Measurements from ENCODE around the gene FDX1.

FDX1 gene

GRCh38 chr11:110445437-110445836 lies 15.7 kb downstream of the FDX1 start:
- TF ChIP-seq, protein P1, sequence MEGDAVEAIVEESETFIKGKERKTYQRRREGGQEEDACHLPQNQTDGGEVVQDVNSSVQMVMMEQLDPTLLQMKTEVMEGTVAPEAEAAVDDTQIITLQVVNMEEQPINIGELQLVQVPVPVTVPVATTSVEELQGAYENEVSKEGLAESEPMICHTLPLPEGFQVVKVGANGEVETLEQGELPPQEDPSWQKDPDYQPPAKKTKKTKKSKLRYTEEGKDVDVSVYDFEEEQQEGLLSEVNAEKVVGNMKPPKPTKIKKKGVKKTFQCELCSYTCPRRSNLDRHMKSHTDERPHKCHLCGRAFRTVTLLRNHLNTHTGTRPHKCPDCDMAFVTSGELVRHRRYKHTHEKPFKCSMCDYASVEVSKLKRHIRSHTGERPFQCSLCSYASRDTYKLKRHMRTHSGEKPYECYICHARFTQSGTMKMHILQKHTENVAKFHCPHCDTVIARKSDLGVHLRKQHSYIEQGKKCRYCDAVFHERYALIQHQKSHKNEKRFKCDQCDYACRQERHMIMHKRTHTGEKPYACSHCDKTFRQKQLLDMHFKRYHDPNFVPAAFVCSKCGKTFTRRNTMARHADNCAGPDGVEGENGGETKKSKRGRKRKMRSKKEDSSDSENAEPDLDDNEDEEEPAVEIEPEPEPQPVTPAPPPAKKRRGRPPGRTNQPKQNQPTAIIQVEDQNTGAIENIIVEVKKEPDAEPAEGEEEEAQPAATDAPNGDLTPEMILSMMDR (IDR thresholded peaks at IDR 0.05; ENCODE audit: insufficient read depth, low read length): no peak
- no peak for TF ChIP-seq POLR2AphosphoS5 (IDR thresholded peaks at IDR 0.05; ENCODE audit: low read depth)
- TF ChIP-seq SPI1 (IDR thresholded peaks at IDR 0.05; ENCODE audit: borderline replicate concordance, low read depth): no peak
- TF ChIP-seq REST (IDR thresholded peaks at IDR 0.05; ENCODE audit: insufficient replicate concordance, low read depth): no peak
- TF ChIP-seq GABPA (IDR thresholded peaks at IDR 0.05; ENCODE audit: low read depth): no peak
- H3K27me3 ChIP-seq (ENCODE audit: insufficient read depth, poor library complexity, severe bottlenecking): no peaks in the 10 kb centered on the region

GRCh38 chr11:110446061-110446460 lies 16.3 kb downstream of the FDX1 start:
- H3K27me3 ChIP-seq (ENCODE audit: insufficient read depth, poor library complexity, severe bottlenecking): no peaks in the 10 kb centered on the region
- TF ChIP-seq POLR2AphosphoS5 (IDR thresholded peaks at IDR 0.05; ENCODE audit: low read depth) (no peak), SPI1 (IDR thresholded peaks at IDR 0.05; ENCODE audit: borderline replicate concordance, low read depth) (no peak), REST (IDR thresholded peaks at IDR 0.05; ENCODE audit: insufficient replicate concordance, low read depth) (no peak), GABPA (IDR thresholded peaks at IDR 0.05; ENCODE audit: low read depth) (no peak)
- TF ChIP-seq, protein P1 (IDR thresholded peaks at IDR 0.05; ENCODE audit: insufficient read depth, low read length): no peak
- H3K4me3 ChIP-seq (replicated peaks; ENCODE audit: insufficient read depth, low read length): no peak overlapping the region
- no peak for DNase-seq (ENCODE audit: low read depth in 1 of 2, low spot score in 1 of 2)
- no peak overlapping the region for H3K27ac ChIP-seq (replicated peaks)

More at GRCh38 chr11:110445437-110445836, 15.7 kb downstream of the FDX1 start:
- Histone ChIP-seq H3K27ac (replicated peaks) (no peak overlapping the region), H3K4me3 (replicated peaks; ENCODE audit: insufficient read depth, low read length) (no peak overlapping the region)
- DNase-seq (ENCODE audit: low read depth in 1 of 2, low spot score in 1 of 2): no peak

- TF ChIP-seq POLR2AphosphoS5 (IDR thresholded peaks at IDR 0.05; ENCODE audit: low read depth): no peak
- no peak for TF ChIP-seq GABPA (IDR thresholded peaks at IDR 0.05; ENCODE audit: low read depth)
- TF ChIP-seq, protein P1 (IDR thresholded peaks at IDR 0.05; ENCODE audit: insufficient read depth, low read length): no peak
- no peak for TF ChIP-seq REST (IDR thresholded peaks at IDR 0.05; ENCODE audit: insufficient replicate concordance, low read depth)
- TF ChIP-seq SPI1 (IDR thresholded peaks at IDR 0.05; ENCODE audit: borderline replicate concordance, low read depth): no peak
- Histone ChIP-seq H3K27ac (replicated peaks) (no peak overlapping the region), H3K27me3 (ENCODE audit: insufficient read depth, poor library complexity, severe bottlenecking) (no peaks in the 10 kb centered on the region), H3K4me3 (replicated peaks; ENCODE audit: insufficient read depth, low read length) (no peak overlapping the region)
- no peak for DNase-seq (ENCODE audit: low read depth in 1 of 2, low spot score in 1 of 2)
Measured at GRCh38 chr11:110446594-110446993, 16.8 kb downstream of the FDX1 start.
